ENCODE measurements around the gene CELA2B.
"Not testable (repeated sequence)": the region's sequence is repeated elsewhere in the genome, so short reads cannot be mapped to it uniquely, and the experiment has no call there.

The CELA2B gene

DNA sequence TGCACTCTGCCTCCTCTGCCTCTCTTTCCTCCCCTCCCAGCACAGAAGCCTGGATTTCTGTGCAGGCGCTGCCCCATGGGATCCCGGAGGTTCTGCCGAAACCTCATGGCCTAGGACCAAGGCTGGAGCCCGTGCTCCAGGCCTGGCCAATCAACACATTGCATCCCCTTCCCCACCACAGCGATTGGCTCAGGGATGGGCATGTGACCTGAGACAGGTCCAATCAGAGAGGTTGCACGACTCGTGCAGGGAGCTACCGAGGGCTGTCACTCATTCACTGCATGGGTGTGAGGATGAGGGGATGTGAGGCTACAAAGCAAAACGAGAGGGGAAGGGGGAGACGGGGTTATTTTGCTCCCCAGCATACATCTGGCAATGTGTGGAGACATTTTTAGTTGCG lies 3.3 kb upstream of the CELA2B start:
- H3K4me3 ChIP-seq (replicated peaks; ENCODE audit: low read depth, low read length), result no peak overlapping the region
- TF ChIP-seq, protein P1, sequence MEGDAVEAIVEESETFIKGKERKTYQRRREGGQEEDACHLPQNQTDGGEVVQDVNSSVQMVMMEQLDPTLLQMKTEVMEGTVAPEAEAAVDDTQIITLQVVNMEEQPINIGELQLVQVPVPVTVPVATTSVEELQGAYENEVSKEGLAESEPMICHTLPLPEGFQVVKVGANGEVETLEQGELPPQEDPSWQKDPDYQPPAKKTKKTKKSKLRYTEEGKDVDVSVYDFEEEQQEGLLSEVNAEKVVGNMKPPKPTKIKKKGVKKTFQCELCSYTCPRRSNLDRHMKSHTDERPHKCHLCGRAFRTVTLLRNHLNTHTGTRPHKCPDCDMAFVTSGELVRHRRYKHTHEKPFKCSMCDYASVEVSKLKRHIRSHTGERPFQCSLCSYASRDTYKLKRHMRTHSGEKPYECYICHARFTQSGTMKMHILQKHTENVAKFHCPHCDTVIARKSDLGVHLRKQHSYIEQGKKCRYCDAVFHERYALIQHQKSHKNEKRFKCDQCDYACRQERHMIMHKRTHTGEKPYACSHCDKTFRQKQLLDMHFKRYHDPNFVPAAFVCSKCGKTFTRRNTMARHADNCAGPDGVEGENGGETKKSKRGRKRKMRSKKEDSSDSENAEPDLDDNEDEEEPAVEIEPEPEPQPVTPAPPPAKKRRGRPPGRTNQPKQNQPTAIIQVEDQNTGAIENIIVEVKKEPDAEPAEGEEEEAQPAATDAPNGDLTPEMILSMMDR (IDR thresholded peaks at IDR 0.05; ENCODE audit: low read length, missing control alignments), result no peak
- DNase-seq (ENCODE audit: low read depth), result no peak

DNA sequence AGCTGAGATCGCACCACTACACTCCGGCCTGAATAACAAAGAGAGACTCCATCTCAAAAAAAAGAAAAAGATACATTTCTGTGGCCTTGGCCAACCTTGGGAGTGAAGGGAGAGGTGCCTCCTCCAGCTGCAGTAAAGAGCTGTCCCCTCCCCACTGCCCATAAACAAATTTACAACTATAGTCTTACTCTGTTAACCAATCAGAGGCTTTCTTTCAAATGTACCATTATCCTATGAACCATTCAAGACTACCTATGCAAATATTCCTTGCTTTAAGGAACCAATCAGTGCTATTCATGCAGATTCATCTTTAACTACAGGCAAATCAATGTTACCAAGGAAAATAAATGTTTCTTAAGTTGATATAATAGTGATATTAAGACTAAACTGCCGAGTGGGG lies 1.0 kb downstream of the CELA2B start:
- no peak overlapping the region for H3K4me3 ChIP-seq (replicated peaks; ENCODE audit: low read depth, low read length)
- DNase-seq (ENCODE audit: low read depth), result no peak
- TF ChIP-seq, protein P1 (IDR thresholded peaks at IDR 0.05; ENCODE audit: low read length, missing control alignments), result no peak

DNA sequence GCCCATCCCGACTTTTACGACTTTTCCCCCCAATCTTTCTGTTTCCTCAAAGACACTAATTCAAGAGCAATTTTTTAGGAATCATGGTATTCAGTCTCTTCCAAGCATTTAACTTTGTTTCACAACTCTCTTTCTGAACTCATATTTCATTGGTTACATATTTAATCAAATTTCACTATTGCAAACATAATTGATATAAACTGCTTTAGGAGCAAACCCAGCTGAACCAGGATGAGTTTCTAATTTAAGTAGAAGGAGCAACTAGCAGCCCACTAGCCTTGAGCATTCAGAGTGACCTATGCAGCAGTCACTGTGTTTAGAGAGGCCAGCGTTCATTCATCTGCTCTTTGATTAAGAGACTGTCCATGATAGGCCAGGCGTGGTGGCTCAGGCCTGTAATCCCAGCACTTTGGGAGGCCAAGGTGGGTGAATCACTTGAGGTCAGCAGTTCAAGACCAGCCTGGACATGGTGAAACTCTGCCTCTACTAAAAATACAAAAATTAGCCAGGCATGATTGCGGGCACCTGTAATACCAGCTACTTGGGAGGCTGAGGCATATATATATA lies 1.8 kb downstream of the CELA2B start:
- TF ChIP-seq, protein P1 (IDR thresholded peaks at IDR 0.05; ENCODE audit: low read length, missing control alignments), result no peak
- no peak for DNase-seq (ENCODE audit: low read depth)
- no peak overlapping the region for H3K4me3 ChIP-seq (replicated peaks; ENCODE audit: low read depth, low read length)

DNA sequence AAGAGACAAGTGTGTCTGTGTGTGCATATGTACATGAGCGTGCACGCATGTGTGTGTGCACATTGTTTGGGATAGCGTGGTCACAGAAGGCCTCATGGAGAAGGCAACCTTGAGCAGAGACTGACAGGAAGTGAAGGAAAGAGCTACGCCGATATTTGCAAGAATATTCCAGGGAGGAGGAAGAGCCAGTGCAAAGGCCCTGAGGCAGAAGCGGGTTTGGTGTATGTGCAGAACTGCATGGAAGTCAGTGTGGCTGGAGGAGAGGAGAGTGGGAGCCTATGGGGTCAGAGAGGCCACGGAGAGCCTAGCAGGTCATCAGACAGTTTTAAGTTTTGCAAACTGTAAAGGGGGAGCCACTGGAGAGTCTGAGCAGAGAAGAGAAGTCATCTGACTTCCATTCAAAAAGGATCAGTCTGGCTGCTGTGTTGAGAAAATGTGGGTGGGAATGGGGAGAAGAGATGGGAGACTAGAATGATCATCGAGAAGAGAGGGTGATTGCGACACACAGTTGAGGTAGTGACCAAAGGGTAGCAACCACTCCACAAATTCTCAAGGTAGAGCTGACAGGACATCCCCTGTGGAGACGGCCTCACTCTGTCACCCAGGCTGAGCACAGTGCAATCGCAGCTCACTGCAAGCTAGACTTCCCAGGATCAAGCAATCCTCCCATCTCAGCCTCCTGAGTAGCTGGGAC lies 3.9 kb downstream of the CELA2B start:
- no peak overlapping the region for H3K4me3 ChIP-seq (replicated peaks; ENCODE audit: low read depth, low read length)
- DNase-seq (ENCODE audit: low read depth), result no peak
- TF ChIP-seq, protein P1 (IDR thresholded peaks at IDR 0.05; ENCODE audit: low read length, missing control alignments), result no peak

DNA sequence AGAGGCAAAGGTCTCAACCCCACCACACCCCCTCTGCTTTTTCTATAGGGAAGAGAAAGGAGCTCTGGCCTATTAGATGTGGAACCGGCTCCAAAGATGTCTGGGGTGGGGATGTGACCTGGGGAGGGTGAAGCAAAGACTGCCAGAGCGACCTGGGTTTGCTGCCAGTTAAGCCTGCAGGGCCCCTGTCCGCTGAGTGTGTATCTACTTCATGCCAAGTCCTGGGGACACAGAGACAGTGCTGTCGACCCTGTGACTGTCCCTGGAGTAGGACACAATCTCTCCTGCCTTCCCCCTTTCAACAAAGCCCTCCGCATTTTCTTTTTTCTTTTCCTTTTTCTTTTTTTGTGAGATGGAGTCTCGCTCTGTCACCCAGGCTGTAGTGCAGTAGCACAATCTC lies 6.6 kb downstream of the CELA2B start:
- DNase-seq (ENCODE audit: low read depth); H3K4me3 ChIP-seq (replicated peaks; ENCODE audit: low read depth, low read length): not testable (repeated sequence)

DNA sequence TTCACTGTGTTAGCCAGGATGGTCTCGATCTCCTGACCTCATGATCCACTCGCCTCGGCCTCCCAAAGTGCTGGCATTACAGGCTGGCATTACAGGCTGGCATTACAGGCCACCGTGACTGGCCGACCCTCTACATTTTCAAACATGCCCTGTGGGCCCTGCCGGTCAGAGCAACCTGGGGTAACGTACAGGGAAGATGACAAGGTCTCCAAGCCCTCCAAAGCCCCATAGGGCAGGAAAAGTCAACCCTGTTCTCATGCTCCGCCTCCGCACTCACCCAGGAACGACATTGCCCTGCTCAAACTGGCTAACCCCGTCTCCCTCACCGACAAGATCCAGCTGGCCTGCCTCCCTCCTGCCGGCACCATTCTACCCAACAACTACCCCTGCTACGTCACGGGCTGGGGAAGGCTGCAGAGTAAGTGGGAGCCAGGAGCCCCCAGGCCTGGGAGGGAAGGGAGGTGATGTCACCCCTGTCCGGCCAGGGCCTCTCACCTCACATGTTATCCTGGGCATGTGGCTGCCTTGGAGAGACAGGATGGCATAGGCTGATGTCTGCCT lies 7.2 kb downstream of the CELA2B start:
- H3K4me3 ChIP-seq (replicated peaks; ENCODE audit: low read depth, low read length); DNase-seq (ENCODE audit: low read depth): not testable (repeated sequence)

DNA sequence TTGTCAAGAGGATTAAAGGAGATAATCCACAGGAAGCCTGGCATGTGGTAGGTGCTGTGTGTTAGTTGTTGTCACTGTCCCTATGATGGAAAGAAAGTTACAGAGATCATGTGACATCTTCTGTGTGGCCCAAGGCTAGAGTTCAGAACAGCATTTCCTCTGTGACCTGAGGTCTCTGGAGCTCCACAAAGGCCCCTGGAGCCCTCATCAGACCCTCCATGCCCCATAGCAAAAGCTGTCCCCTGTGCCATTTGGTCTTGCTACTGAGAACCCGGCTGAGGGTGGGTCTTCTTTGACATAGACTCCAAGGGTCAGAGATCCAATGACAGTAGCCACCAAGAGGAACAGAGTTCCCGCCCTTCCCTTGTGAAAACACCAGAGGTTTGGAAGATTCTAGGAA lies 8.1 kb downstream of the CELA2B start:
- DNase-seq (ENCODE audit: low read depth), result no peak
- H3K4me3 ChIP-seq (replicated peaks; ENCODE audit: low read depth, low read length), result no peak overlapping the region
- TF ChIP-seq, protein P1 (IDR thresholded peaks at IDR 0.05; ENCODE audit: low read length, missing control alignments), result no peak

DNA sequence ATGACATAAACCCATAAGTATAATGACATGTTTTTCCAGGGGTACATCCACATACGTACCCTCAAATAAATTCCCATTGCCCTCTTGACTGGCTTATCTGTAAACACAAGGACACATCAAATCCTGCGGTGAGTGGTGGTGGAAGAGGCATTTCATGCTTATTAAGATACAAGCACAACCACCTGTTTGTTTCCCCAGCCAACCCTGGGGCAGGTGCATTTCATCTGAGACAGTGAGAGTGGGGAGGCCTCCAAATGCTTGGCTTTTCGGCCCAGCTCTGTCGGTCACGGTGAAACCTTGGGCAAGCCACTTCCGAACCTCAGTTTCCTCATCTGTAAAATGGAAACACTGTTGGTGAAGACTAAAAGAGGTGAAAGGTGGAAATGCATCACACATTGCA lies 8.5 kb downstream of the CELA2B start:
- H3K4me3 ChIP-seq (replicated peaks; ENCODE audit: low read depth, low read length); DNase-seq (ENCODE audit: low read depth): not testable (repeated sequence)
